Measurements from ENCODE around the gene TPM1. TPM values are rescaled to one million over a fixed set of nuclear protein-coding genes. Genes with fewer than 3 reads are reported as not detected.

Gene TPM1
- total and polyA plus RNA-seq, 7 donors = 1,097 to 5,131 (median 2,822) TPM

DNA sequence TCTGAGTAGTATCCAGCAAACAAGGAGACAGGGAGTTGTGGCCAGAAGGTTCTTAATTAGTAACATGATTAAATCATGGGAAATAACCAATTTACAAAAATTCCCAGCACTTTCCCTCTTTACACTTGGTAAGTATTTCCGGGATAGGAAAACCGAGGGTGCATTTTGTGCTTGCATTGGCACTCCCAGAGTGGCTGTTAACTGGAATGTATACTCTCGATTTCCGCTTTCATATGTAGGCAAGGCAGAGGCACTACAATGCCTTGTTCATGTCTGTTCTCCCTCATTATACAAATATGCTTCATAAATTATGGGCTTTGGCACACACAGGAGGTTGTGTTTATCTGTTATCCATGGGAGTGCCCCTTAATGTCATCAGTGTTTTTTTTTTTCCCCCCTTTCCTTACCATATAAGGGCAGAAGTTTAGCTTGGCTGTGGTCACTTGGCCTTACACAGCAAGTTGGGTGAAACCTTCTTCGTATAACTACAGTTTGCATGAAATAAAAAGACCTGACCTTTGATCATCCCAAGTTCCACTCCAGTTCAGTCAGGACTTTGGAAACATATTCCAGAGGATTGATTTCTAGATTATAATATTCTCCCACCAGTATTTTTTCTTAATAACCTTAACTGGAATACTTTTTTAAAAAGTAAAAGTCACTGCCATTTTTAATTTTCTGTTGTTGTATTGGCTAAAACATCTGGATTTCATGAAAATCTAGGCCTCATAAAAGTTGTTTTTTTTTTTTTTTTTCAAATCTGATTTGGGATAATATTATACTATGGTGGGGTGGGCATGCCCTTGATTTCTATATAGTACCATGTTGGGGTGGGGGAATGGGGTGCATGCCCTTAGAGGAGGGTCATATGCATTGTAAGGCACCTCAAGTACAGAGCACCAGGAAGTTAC, 8.9 kb downstream of the TPM1 start:
- no peak for DNase-seq
- Histone ChIP-seq H3K4me3 (peak overlapping the region; percentile 75), H3K27me3 (ENCODE audit: insufficient read depth in 3 of 3, low read length in 2 of 3) (no peaks in the 10 kb centered on the region), H3K36me3 (ENCODE audit: insufficient read depth in 1 of 2, low read depth in 1 of 2) (peaks cover 0 to 16% of the 10 kb centered on the region in 2 donors), H3K4me1 (peaks cover 69% of the 10 kb centered on the region), H3K27ac (peak overlapping the region; percentile 94), H3K9me3 (no peaks in the 10 kb centered on the region)
- intact Hi-C loops (cut with DNase I) = no loop called here
- no peak for ATAC-seq
- TF ChIP-seq, protein P1, sequence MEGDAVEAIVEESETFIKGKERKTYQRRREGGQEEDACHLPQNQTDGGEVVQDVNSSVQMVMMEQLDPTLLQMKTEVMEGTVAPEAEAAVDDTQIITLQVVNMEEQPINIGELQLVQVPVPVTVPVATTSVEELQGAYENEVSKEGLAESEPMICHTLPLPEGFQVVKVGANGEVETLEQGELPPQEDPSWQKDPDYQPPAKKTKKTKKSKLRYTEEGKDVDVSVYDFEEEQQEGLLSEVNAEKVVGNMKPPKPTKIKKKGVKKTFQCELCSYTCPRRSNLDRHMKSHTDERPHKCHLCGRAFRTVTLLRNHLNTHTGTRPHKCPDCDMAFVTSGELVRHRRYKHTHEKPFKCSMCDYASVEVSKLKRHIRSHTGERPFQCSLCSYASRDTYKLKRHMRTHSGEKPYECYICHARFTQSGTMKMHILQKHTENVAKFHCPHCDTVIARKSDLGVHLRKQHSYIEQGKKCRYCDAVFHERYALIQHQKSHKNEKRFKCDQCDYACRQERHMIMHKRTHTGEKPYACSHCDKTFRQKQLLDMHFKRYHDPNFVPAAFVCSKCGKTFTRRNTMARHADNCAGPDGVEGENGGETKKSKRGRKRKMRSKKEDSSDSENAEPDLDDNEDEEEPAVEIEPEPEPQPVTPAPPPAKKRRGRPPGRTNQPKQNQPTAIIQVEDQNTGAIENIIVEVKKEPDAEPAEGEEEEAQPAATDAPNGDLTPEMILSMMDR (IDR thresholded peaks at IDR 0.05) = no peak
- 51 to 63% (median 57%) methylated on average over 5 of the region's 5 CpGs for WGBS, 3 donors

- Histone ChIP-seq H3K27ac (peak overlapping the region; percentile 94), H3K9me3 (no peaks in the 10 kb centered on the region), H3K36me3 (ENCODE audit: insufficient read depth in 1 of 2, low read depth in 1 of 2) (peaks cover 3 to 22% of the 10 kb centered on the region in 2 donors), H3K4me3 (peak overlapping the region; percentile 8), H3K4me1 (peaks cover 73% of the 10 kb centered on the region), H3K27me3 (ENCODE audit: insufficient read depth in 3 of 3, low read length in 2 of 3) (no peaks in the 10 kb centered on the region)
- TF ChIP-seq, protein P1 (IDR thresholded peaks at IDR 0.05) = no peak
- 42 to 60% (median 43%) methylated on average over 10 of the region's 10 CpGs for WGBS, 3 donors
- ATAC-seq (no peak), DNase-seq (no peak)
- intact Hi-C loops (cut with DNase I) = no loop called here
Measured at GRCh38 chr15:63052077-63052841, 9.7 kb downstream of the TPM1 start.

DNA sequence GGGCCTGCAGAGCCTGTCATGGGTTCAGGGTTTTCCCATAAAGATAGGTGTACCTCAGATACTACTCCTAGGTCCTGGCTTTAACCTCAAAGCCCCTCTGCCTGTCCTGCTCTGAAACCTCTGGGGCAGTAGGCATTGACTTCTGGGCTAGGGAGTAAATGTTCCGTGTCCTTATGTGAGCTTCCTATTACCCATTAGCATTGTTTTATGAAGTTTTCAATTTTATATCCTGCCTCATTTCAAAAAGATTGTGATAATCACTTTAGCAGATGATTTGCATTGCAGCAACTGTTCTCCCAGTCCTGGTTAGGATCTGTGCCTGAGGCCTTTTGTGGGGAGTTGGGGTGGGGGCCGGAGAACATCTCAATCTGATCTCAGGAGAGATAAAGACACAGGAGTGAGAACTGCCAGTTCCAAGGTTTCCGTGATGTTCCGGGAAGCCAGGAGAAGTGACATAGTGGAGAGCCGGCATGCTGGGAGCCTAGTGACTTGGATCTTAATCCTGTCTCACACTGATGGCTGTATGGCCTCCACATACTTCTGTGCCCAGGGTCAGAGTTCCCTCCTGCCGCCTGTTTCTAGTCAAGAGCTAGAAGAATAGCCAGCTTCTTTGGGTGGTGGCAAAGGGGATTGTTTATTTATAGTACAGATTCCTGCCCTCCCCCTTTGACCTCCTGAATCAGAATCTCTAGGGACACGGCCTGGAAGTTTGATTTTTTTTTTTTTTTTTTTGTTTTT, 10.6 kb downstream of the TPM1 start:
- ATAC-seq (peak in 3 of 4 donors; percentile 29 to 58 (median 39)), DNase-seq (peak; percentile 61 to 81)
- H3K27ac ChIP-seq = peak overlapping the region; percentile 94
- no peaks in the 10 kb centered on the region for H3K27me3 ChIP-seq (ENCODE audit: insufficient read depth in 3 of 3, low read length in 2 of 3)
- no peaks in the 10 kb centered on the region for H3K9me3 ChIP-seq
- intact Hi-C loops (cut with DNase I) = no loop called here
- H3K36me3 ChIP-seq (ENCODE audit: insufficient read depth in 1 of 2, low read depth in 1 of 2) = peaks cover 11 to 31% of the 10 kb centered on the region in 2 donors
- peak overlapping the region; percentile 8 for H3K4me3 ChIP-seq
- 28 to 56% (median 38%) methylated on average over 7 of the region's 7 CpGs for WGBS, 3 donors
- TF ChIP-seq, protein P1 (IDR thresholded peaks at IDR 0.05) = no peak
- H3K4me1 ChIP-seq = peaks cover 67% of the 10 kb centered on the region

DNA sequence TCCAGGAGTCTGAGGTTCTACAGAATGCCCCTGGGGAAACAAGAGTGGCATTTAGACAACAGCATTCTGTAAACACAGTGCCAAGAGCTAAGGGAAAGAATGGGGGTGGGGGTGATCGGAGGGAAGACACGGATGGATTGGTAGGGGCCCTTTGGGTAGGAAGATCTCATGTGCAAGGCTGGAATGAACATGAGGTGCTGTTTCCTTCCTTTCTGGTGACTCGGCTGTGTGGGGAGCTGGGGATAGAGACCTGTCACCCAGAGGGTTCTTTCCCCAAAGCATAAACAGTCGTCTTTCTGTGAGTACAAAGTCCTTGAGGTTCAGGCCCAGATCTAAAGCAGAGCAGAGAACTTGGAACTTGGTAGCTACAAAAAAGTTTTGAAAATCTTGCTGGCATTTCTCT, 11.7 kb downstream of the TPM1 start:
- TF ChIP-seq, protein P1 (IDR thresholded peaks at IDR 0.05) = no peak
- DNase-seq = no peak
- H3K27me3 ChIP-seq (ENCODE audit: insufficient read depth in 3 of 3, low read length in 2 of 3) = no peaks in the 10 kb centered on the region
- intact Hi-C loops (cut with DNase I) = no loop called here
- peaks cover 11 to 42% of the 10 kb centered on the region in 2 donors for H3K36me3 ChIP-seq (ENCODE audit: insufficient read depth in 1 of 2, low read depth in 1 of 2)
- 52 to 81% (median 54%) methylated on average over 4 of the region's 4 CpGs for WGBS, 3 donors
- H3K9me3 ChIP-seq = no peaks in the 10 kb centered on the region
- peak overlapping the region; percentile 94 for H3K27ac ChIP-seq
- ATAC-seq = no peak
- peaks cover 72% of the 10 kb centered on the region for H3K4me1 ChIP-seq
- H3K4me3 ChIP-seq = no peak overlapping the region
